ENCODE data around the gene MRPL37. TPM values are rescaled to one million over a fixed set of nuclear protein-coding genes. Genes with fewer than 3 reads are reported as not detected.

MRPL37 gene
- total and polyA plus RNA-seq, 2 of the 8 experiments (the other 6 are each of a cell fraction or from before 2014, with no cell fraction given) = 45.5 to 126 TPM

GRCh38 chr1:54156201-54156600 is 43.8 kb upstream of the MRPL37 start:
- H3K23me2 ChIP-seq (ENCODE audit: low read depth, low read length) = no peaks in the 10 kb centered on the region; the same call in 1 of the 2 replicates
- H3K36me3 ChIP-seq (ENCODE audit: control insufficient read depth in 2 of 4, insufficient read depth in 4 of 4, low read length in 3 of 4) = no peaks in the 10 kb centered on the region
- no peak overlapping the region for H3K56ac ChIP-seq (replicated peaks; ENCODE audit: insufficient read length, low read depth, low read length)
- POLR2A ChIA-PET (ENCODE audit: partially characterized antibody) = interaction anchor here (1.2 kb wide), 1 partner anchor 39 kb away, joined by 3 read pairs; no protein-coding TSS in a partner anchor
- no peak overlapping the region for H3K14ac ChIP-seq (ENCODE audit: insufficient read length)
- FAIRE-seq (no peak), DNase-seq (ENCODE audit: low read depth in 1 of 2, low spot score in 2 of 2) (no peak)
- no peaks in the 10 kb centered on the region for H3K27me3 ChIP-seq (replicated peaks in 1 of 4; ENCODE audit: control insufficient read depth in 3 of 4, extremely low read depth in 1 of 4, insufficient read depth in 3 of 4, low read length in 3 of 4)
- H2BK12ac ChIP-seq (ENCODE audit: low read depth, low read length) = no peak overlapping the region
- no peaks in the 10 kb centered on the region for H3K9me3 ChIP-seq (ENCODE audit: insufficient read depth in 2 of 2, low read depth in 1 of 2, low read length in 1 of 2)
- H3K18ac ChIP-seq (ENCODE audit: extremely low read depth, low read length) = no peak overlapping the region
- no peaks in the 10 kb centered on the region for H4K20me1 ChIP-seq (replicated peaks in 1 of 2; ENCODE audit: control insufficient read depth in 1 of 2, insufficient read depth in 2 of 2, low read length in 2 of 2)
- H3K27ac ChIP-seq (ENCODE audit: low read depth, low read length) = no peak overlapping the region
- H2BK120ac ChIP-seq (replicated peaks; ENCODE audit: low read depth, low read length) = no peak overlapping the region
- H2BK20ac ChIP-seq (ENCODE audit: low read length) = no peak overlapping the region
- H2BK5ac ChIP-seq (ENCODE audit: low read depth, low read length) = no peak overlapping the region
- no peak overlapping the region for H2AK5ac ChIP-seq (ENCODE audit: low read depth, low read length)
- CTCF ChIA-PET (ENCODE audit: partially characterized antibody) = interaction anchor here (0.7 to 1.7 kb wide), 2 partner anchors 25 to 495 kb away, joined by 3 to 6 read pairs; no protein-coding TSS in a partner anchor
- no peaks in the 10 kb centered on the region for H3K79me2 ChIP-seq (ENCODE audit: control insufficient read depth in 1 of 2, insufficient read depth in 2 of 2, low read length in 2 of 2)
- no peak overlapping the region for H4K5ac ChIP-seq (ENCODE audit: insufficient read length, low read depth, low read length)
- WGBS, 2 experiments (ENCODE audit: extremely low coverage in 1 of 2, insufficient coverage in 1 of 2, insufficient read length in 1 of 2, insufficient replicate concordance in 2 of 2, low coverage in 1 of 2, low lambda C conversion rate in 2 of 2, missing lambda C conversion rate in 1 of 2) = 83% methylated on average over 3 of the region's 3 CpGs; no CpG with 5 or more reads in 1 of the 2 experiments
- H3K79me1 ChIP-seq (ENCODE audit: low read depth, low read length) = no peaks in the 10 kb centered on the region; the same call in 1 of the 2 replicates
- H3K4me2 ChIP-seq (ENCODE audit: insufficient read depth in 1 of 2, low read depth in 2 of 2, low read length in 2 of 2) = no peak overlapping the region
- no peak overlapping the region for H2AFZ ChIP-seq (ENCODE audit: low read length)
- no peak overlapping the region for H3K4ac ChIP-seq (replicated peaks; ENCODE audit: insufficient read length, low read depth, low read length)
- H4K8ac ChIP-seq (ENCODE audit: extremely low read depth, insufficient read depth, low read length) = no peak overlapping the region
- H2BK15ac ChIP-seq (ENCODE audit: low read length) = no peak overlapping the region
- H3K23ac ChIP-seq (ENCODE audit: insufficient read length) = no peak overlapping the region
- no peak overlapping the region for H3K9ac ChIP-seq (replicated peaks in 1 of 4; ENCODE audit: extremely low read depth in 1 of 4, low read depth in 3 of 4, low read length in 3 of 4)
- H3K4me1 ChIP-seq (replicated peaks in 1 of 4; ENCODE audit: control insufficient read depth in 3 of 4, insufficient read depth in 4 of 4, low read length in 3 of 4) = no peaks in the 10 kb centered on the region; a peak in 2 of 7 replicates
- no peak overlapping the region for H3K4me3 ChIP-seq (ENCODE audit: extremely low read depth in 1 of 4, insufficient read depth in 2 of 4, low read depth in 3 of 4, low read length in 4 of 4)
- no peak overlapping the region for H4K91ac ChIP-seq (replicated peaks; ENCODE audit: insufficient read length, low read length)
- TF ChIP-seq GABPA (IDR thresholded peaks at IDR 0.05; ENCODE audit: borderline replicate concordance, insufficient read depth, low read length) (no peak), MAFK (IDR thresholded peaks at IDR 0.05; ENCODE audit: low read depth, low read length) (no peak)

Measured in H1 (cell line).